ENCODE measurements around the gene INPP4B. TPM values are rescaled to one million over a fixed set of nuclear protein-coding genes. Genes with fewer than 3 reads are reported as not detected.

INPP4B gene
- total and polyA plus RNA-seq, 7 donors, result 4.2 to 27.3 (median 17.2) TPM

DNA sequence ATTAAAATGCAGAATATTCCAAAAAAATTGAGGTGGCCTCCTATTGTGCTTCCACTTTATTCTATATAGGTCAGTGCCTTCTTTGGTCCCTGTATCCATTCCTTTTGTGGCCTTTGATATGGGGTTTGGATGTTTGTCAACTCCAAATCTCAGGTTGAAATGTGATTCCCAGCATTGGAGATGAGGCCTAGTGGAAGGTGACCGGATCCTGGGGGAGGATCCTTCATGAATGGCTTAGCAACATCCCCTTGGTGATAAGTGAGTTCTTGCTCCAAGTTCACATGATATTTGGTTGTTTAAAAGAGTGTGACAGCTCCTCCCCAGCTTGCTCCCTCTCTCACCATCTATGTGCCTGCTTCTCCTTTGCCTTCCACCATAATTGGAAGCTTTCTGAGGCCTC is 380.6 kb downstream of the INPP4B start:
- Histone ChIP-seq H3K27ac (no peak overlapping the region), H3K4me3 (no peak overlapping the region), H3K27me3 (no peaks in the 10 kb centered on the region), H3K4me1 (no peaks in the 10 kb centered on the region), H3K36me3 (no peaks in the 10 kb centered on the region), H3K9me3 (no peaks in the 10 kb centered on the region)
- TF ChIP-seq, protein P1, sequence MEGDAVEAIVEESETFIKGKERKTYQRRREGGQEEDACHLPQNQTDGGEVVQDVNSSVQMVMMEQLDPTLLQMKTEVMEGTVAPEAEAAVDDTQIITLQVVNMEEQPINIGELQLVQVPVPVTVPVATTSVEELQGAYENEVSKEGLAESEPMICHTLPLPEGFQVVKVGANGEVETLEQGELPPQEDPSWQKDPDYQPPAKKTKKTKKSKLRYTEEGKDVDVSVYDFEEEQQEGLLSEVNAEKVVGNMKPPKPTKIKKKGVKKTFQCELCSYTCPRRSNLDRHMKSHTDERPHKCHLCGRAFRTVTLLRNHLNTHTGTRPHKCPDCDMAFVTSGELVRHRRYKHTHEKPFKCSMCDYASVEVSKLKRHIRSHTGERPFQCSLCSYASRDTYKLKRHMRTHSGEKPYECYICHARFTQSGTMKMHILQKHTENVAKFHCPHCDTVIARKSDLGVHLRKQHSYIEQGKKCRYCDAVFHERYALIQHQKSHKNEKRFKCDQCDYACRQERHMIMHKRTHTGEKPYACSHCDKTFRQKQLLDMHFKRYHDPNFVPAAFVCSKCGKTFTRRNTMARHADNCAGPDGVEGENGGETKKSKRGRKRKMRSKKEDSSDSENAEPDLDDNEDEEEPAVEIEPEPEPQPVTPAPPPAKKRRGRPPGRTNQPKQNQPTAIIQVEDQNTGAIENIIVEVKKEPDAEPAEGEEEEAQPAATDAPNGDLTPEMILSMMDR (IDR thresholded peaks at IDR 0.05), result no peak
- TF ChIP-seq POLR2A (IDR thresholded peaks at IDR 0.05), result no peak
- no peak for TF ChIP-seq POLR2AphosphoS5 (IDR thresholded peaks at IDR 0.05)
- no peak for TF ChIP-seq EP300 (IDR thresholded peaks at IDR 0.05)
- no peak for DNase-seq
- intact Hi-C loops (cut with DNase I), result no loop called here
- WGBS, 2 donors, result 97 to 98% methylated on average over 1 of the region's 1 CpG

DNA sequence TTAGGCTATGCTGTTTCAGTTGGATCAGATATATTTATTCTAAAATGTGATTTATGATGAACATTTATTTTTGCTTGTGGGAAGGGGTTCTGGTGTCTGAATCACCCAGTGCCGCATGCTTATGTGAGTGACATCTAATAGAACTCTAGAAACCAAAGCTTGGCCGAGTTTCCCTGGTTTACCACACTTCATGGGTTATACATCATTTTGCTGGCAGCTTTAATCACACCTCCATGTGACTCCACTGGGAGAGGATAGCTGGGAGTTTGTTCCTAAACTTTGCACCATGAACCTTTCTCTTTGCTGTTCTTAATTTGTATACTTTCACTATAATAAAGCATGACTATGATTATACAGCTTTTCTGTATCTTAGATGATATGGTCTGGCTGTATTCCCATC is 382.9 kb downstream of the INPP4B start:
- no peak for DNase-seq
- TF ChIP-seq POLR2A (IDR thresholded peaks at IDR 0.05) (no peak), POLR2AphosphoS5 (IDR thresholded peaks at IDR 0.05) (no peak), EP300 (IDR thresholded peaks at IDR 0.05) (no peak)
- TF ChIP-seq, protein P1 (IDR thresholded peaks at IDR 0.05), result no peak
- no peaks in the 10 kb centered on the region for H3K27me3 ChIP-seq
- H3K9me3 ChIP-seq, result no peaks in the 10 kb centered on the region
- no peak overlapping the region for H3K27ac ChIP-seq
- H3K4me3 ChIP-seq, result no peak overlapping the region
- 42 to 74% methylated on average over 2 of the region's 2 CpGs for WGBS, 2 donors
- H3K36me3 ChIP-seq, result no peaks in the 10 kb centered on the region
- no peaks in the 10 kb centered on the region for H3K4me1 ChIP-seq
- intact Hi-C loops (cut with DNase I), result no loop called here

DNA sequence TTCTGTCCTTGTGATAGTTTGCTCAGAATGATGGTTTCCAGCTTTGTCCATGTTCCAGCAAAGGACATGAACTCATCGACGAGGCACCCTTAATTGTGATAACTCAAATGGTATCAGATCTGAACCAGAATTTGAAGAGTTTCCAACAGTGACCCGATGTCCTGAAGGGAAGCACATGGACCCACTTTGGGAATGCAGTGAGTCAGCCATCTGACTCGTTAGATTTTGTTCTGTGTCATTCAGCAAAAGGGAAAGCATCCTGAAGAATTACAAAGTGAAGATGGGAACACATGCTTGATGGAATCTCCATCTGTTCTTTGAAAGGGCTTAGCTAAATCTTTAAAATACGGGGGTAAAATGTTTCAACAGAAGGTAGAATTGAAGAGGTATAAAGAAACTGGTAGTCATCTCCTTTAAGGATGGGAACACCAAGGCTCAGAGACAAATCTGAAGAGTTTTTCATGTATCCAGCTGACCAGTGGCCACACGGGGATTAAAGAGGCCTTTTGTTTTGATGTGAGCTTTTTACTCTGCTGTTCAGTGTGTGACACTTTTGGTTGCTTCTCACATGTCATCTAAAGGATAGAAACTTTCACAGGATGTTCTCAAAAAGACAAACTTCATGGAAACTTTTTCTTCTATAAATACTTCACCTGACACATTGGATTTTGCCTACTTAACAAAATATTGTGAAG is 393.8 kb downstream of the INPP4B start:
- 85 to 89% methylated on average over 6 of the region's 6 CpGs for WGBS, 2 donors

DNA sequence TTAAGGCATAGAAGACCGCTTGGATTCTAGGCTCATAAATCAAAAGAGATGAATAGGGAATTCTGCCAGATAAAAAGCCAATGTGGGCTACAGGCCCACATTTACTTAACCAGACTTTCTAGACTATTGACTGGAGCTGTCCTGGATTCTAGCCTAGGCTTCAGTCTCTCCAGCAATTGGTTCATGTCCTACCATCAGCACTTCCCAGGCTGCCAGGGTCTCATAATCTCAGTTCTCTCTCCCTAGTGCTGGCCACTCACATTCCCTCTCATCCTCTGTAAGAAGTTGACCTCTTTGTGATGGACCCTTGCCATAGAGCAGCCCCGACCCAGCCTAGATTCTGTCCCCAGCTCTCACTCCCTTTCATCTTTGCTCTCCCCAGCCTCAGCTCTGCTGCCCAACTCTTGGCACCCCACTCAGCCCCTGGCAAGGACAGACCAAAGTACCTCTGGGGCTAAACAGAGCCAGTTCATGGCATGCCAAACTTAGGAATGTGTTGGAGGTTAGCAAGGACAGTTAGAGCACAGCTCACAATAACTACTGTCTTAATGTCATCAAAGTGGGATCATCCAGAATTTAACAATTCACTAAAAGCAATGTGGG is 396.2 kb downstream of the INPP4B start:
- no peak overlapping the region for H3K4me3 ChIP-seq
- no peaks in the 10 kb centered on the region for H3K27me3 ChIP-seq
- no peak for DNase-seq
- H3K9me3 ChIP-seq, result no peaks in the 10 kb centered on the region
- intact Hi-C loops (cut with DNase I), result no loop called here
- TF ChIP-seq, protein P1 (IDR thresholded peaks at IDR 0.05), result no peak
- TF ChIP-seq POLR2A (IDR thresholded peaks at IDR 0.05), result no peak
- WGBS, 2 donors, result 88 to 90% methylated on average over 2 of the region's 2 CpGs
- no peaks in the 10 kb centered on the region for H3K36me3 ChIP-seq
- H3K27ac ChIP-seq, result no peak overlapping the region
- H3K4me1 ChIP-seq, result peaks cover 0 to 10% (median 0%) of the 10 kb centered on the region in 4 donors

More for the DNA sequence above, 393.8 kb downstream of the INPP4B start:
- H3K27me3 ChIP-seq, result no peaks in the 10 kb centered on the region
- TF ChIP-seq POLR2AphosphoS5 (IDR thresholded peaks at IDR 0.05) (no peak), EP300 (IDR thresholded peaks at IDR 0.05) (no peak), POLR2A (IDR thresholded peaks at IDR 0.05) (no peak)
- TF ChIP-seq, protein P1 (IDR thresholded peaks at IDR 0.05), result no peak
- H3K27ac ChIP-seq, result no peak overlapping the region
- no peaks in the 10 kb centered on the region for H3K9me3 ChIP-seq
- peaks cover 0 to 9% (median 0%) of the 10 kb centered on the region in 4 donors for H3K4me1 ChIP-seq
- no peak overlapping the region for H3K4me3 ChIP-seq
- H3K36me3 ChIP-seq, result no peaks in the 10 kb centered on the region
- DNase-seq, result no peak
- intact Hi-C loops (cut with DNase I), result no loop called here
